ENCODE measurements around the gene DNAH5. TPM values are rescaled to one million over a fixed set of nuclear protein-coding genes. Genes with fewer than 3 reads are reported as not detected.

Gene DNAH5
- total RNA-seq, 1 experiment from 2014 or later: 8.0 TPM

DNA sequence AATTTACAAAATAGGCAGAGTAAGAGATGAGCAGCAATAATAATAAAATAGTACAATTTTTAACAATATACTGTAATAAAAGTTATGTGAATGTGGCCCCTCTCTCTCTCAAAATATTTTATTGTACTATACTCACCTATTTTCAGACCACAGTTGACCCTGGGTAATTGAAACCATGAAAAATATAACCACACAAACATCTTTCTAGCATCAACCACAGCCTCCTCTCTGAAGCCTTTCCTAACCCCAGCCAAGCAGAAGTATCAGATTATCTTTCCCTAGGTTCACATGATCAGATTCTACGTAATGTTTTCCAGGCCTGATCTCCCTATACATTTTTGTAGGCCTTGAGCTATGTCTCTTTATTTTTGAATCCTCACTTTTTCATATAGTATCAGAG lies 35.2 kb downstream of the DNAH5 start:
- no peak overlapping the region for H3K4me3 ChIP-seq (ENCODE audit: low read depth in 2 of 2, low read length in 2 of 2)
- intact Hi-C loops (cut with micrococcal nuclease; ENCODE audit: unreplicated experiment): no loop called here
- H3K27ac ChIP-seq (ENCODE audit: low read length): no peak overlapping the region
- no peak for DNase-seq (ENCODE audit: low read depth, low spot score)
- no peaks in the 10 kb centered on the region for H3K9me3 ChIP-seq (ENCODE audit: control insufficient read depth, insufficient read depth, low read depth, low read length)
- no peaks in the 10 kb centered on the region for H3K27me3 ChIP-seq (ENCODE audit: control insufficient read depth, insufficient read depth, low read length)
- TF ChIP-seq POLR2AphosphoS5 (IDR thresholded peaks at IDR 0.05; ENCODE audit: low read depth, low read length) (no peak), TCF7L2 (IDR thresholded peaks at IDR 0.05; ENCODE audit: low read depth, low read length) (no peak), SIN3A (IDR thresholded peaks at IDR 0.05; ENCODE audit: borderline replicate concordance, insufficient read depth, low read depth, low read length) (no peak)
- TF ChIP-seq, protein P1, sequence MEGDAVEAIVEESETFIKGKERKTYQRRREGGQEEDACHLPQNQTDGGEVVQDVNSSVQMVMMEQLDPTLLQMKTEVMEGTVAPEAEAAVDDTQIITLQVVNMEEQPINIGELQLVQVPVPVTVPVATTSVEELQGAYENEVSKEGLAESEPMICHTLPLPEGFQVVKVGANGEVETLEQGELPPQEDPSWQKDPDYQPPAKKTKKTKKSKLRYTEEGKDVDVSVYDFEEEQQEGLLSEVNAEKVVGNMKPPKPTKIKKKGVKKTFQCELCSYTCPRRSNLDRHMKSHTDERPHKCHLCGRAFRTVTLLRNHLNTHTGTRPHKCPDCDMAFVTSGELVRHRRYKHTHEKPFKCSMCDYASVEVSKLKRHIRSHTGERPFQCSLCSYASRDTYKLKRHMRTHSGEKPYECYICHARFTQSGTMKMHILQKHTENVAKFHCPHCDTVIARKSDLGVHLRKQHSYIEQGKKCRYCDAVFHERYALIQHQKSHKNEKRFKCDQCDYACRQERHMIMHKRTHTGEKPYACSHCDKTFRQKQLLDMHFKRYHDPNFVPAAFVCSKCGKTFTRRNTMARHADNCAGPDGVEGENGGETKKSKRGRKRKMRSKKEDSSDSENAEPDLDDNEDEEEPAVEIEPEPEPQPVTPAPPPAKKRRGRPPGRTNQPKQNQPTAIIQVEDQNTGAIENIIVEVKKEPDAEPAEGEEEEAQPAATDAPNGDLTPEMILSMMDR (IDR thresholded peaks at IDR 0.05): no peak
- TF ChIP-seq, protein P2, sequence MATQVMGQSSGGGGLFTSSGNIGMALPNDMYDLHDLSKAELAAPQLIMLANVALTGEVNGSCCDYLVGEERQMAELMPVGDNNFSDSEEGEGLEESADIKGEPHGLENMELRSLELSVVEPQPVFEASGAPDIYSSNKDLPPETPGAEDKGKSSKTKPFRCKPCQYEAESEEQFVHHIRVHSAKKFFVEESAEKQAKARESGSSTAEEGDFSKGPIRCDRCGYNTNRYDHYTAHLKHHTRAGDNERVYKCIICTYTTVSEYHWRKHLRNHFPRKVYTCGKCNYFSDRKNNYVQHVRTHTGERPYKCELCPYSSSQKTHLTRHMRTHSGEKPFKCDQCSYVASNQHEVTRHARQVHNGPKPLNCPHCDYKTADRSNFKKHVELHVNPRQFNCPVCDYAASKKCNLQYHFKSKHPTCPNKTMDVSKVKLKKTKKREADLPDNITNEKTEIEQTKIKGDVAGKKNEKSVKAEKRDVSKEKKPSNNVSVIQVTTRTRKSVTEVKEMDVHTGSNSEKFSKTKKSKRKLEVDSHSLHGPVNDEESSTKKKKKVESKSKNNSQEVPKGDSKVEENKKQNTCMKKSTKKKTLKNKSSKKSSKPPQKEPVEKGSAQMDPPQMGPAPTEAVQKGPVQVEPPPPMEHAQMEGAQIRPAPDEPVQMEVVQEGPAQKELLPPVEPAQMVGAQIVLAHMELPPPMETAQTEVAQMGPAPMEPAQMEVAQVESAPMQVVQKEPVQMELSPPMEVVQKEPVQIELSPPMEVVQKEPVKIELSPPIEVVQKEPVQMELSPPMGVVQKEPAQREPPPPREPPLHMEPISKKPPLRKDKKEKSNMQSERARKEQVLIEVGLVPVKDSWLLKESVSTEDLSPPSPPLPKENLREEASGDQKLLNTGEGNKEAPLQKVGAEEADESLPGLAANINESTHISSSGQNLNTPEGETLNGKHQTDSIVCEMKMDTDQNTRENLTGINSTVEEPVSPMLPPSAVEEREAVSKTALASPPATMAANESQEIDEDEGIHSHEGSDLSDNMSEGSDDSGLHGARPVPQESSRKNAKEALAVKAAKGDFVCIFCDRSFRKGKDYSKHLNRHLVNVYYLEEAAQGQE (IDR thresholded peaks at IDR 0.05; ENCODE audit: insufficient read depth in 1 of 2, low read depth in 2 of 2, low read length in 1 of 2): no peak
- in situ Hi-C loops (cut with HindIII; ENCODE audit: low pct_unique_long_range_greater_than_20kb, low sequenced_read_pairs): no loop called here
- CTCF ChIA-PET: no interaction called here
- H3K4me1 ChIP-seq (ENCODE audit: control insufficient read depth, insufficient read depth, low read length): no peaks in the 10 kb centered on the region
- POLR2A ChIA-PET: no interaction called here
- no peak for ATAC-seq
- BruUV-seq (replicated peaks): no TSS peak
- H3K36me3 ChIP-seq (ENCODE audit: control insufficient read depth, insufficient read depth, low read length): no peaks in the 10 kb centered on the region

DNA sequence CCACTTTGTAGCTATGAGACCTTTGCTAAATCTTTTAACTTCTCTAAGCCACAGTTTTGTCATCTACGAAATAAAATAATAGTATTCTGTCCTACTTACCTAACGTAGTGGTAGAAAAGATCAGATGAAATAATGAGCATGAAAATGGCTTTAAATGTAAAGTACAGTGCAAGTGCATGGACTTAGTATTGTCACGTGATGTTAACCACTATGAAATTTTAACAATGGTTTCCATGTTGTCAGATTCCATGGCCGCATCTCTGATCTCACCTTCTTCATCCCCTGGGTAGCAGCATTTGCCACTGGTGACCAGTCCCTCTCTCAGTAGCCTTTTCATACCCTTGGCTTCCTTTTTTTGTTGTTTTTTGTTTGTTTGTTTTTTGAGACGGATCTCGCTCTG lies 45.9 kb downstream of the DNAH5 start:
- Histone ChIP-seq H3K27me3 (ENCODE audit: control insufficient read depth, insufficient read depth, low read length) (no peaks in the 10 kb centered on the region), H3K4me3 (ENCODE audit: low read depth in 2 of 2, low read length in 2 of 2) (no peak overlapping the region), H3K4me1 (ENCODE audit: control insufficient read depth, insufficient read depth, low read length) (no peaks in the 10 kb centered on the region), H3K9me3 (ENCODE audit: control insufficient read depth, insufficient read depth, low read depth, low read length) (no peaks in the 10 kb centered on the region; the same call in 1 of the 2 replicates), H3K27ac (ENCODE audit: low read length) (no peak overlapping the region), H3K36me3 (ENCODE audit: control insufficient read depth, insufficient read depth, low read length) (no peaks in the 10 kb centered on the region; the same call in 1 of the 2 replicates)
- CTCF ChIA-PET: no interaction called here
- no TSS peak for BruUV-seq (replicated peaks)
- TF ChIP-seq TCF7L2 (IDR thresholded peaks at IDR 0.05; ENCODE audit: low read depth, low read length) (no peak), SIN3A (IDR thresholded peaks at IDR 0.05; ENCODE audit: borderline replicate concordance, insufficient read depth, low read depth, low read length) (no peak), POLR2AphosphoS5 (IDR thresholded peaks at IDR 0.05; ENCODE audit: low read depth, low read length) (no peak)
- TF ChIP-seq, protein P1 (IDR thresholded peaks at IDR 0.05): no peak
- TF ChIP-seq, protein P2 (IDR thresholded peaks at IDR 0.05; ENCODE audit: insufficient read depth in 1 of 2, low read depth in 2 of 2, low read length in 1 of 2): no peak
- DNase-seq (ENCODE audit: low read depth, low spot score) (no peak), ATAC-seq (no peak)
- intact Hi-C loops (cut with micrococcal nuclease; ENCODE audit: unreplicated experiment): no loop called here
- POLR2A ChIA-PET: no interaction called here
- in situ Hi-C loops (cut with HindIII; ENCODE audit: low pct_unique_long_range_greater_than_20kb, low sequenced_read_pairs): no loop called here
